ENCODE measurements around the gene MAGEL2. TPM values are rescaled to one million over a fixed set of nuclear protein-coding genes. Genes with fewer than 3 reads are reported as not detected.

Gene MAGEL2
- total and polyA plus RNA-seq, 2 of the 8 experiments (the other 6 are each of a cell fraction or from before 2014, with no cell fraction given): 0.63 to 4.5 TPM

DNA sequence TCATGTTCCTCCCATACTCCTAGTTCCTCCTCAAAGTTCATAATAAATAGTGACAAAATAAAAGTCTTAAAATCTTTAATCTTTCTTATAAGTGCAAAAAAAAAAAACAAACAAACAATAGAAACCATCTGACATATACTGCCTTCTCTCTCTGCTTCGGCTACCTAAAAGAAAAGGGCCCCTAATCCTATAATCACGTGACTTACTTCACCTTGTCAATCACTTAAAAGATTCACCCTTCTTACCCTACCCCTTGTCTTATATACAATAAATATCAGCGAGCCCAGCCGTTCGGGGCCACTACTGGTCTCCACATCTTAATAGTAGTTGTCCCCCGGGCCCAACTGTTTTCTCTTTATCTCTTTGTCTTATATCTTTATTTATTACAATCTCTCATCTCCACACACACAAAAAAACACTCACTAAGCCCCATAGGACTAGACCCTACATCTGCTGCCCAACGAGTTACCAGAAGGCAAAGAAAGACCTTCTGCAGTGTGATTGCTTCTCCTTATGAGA is 53.4 kb downstream of the MAGEL2 start:
- Histone ChIP-seq H2BK20ac (ENCODE audit: low read length) (no peak overlapping the region), H3K79me2 (ENCODE audit: control insufficient read depth in 1 of 2, insufficient read depth in 2 of 2, low read length in 2 of 2) (no peaks in the 10 kb centered on the region), H3K4me2 (ENCODE audit: insufficient read depth in 1 of 2, low read depth in 2 of 2, low read length in 2 of 2) (no peak overlapping the region), H3K56ac (replicated peaks; ENCODE audit: insufficient read length, low read depth, low read length) (no peak overlapping the region), H2AFZ (ENCODE audit: low read length) (no peak overlapping the region), H3K36me3 (ENCODE audit: control insufficient read depth in 2 of 4, insufficient read depth in 4 of 4, low read length in 3 of 4) (no peaks in the 10 kb centered on the region), H3K79me1 (ENCODE audit: low read depth, low read length) (no peaks in the 10 kb centered on the region), H2BK12ac (ENCODE audit: low read depth, low read length) (no peak overlapping the region), H3K23ac (ENCODE audit: insufficient read length) (no peak overlapping the region), H4K91ac (replicated peaks; ENCODE audit: insufficient read length, low read length) (no peak overlapping the region), H4K20me1 (replicated peaks in 1 of 2; ENCODE audit: control insufficient read depth in 1 of 2, insufficient read depth in 2 of 2, low read length in 2 of 2) (no peaks in the 10 kb centered on the region), H3K27me3 (replicated peaks in 1 of 4; ENCODE audit: control insufficient read depth in 3 of 4, extremely low read depth in 1 of 4, insufficient read depth in 3 of 4, low read length in 3 of 4) (no peaks in the 10 kb centered on the region), H2BK15ac (ENCODE audit: low read length) (no peak overlapping the region), H3K4ac (replicated peaks; ENCODE audit: insufficient read length, low read depth, low read length) (no peak overlapping the region), H3K23me2 (ENCODE audit: low read depth, low read length) (no peaks in the 10 kb centered on the region), H3K14ac (ENCODE audit: insufficient read length) (no peak overlapping the region), H4K8ac (ENCODE audit: extremely low read depth, insufficient read depth, low read length) (no peak overlapping the region), H3K18ac (ENCODE audit: extremely low read depth, low read length) (no peak overlapping the region), H3K9me3 (ENCODE audit: insufficient read depth in 2 of 2, low read depth in 1 of 2, low read length in 1 of 2) (peaks cover 6 to 33% of the 10 kb centered on the region in 2 experiments; a peak in 3 of 4 replicates), H4K5ac (ENCODE audit: insufficient read length, low read depth, low read length) (no peak overlapping the region), H2BK120ac (replicated peaks; ENCODE audit: low read depth, low read length) (no peak overlapping the region), H3K4me3 (ENCODE audit: extremely low read depth in 1 of 4, insufficient read depth in 2 of 4, low read depth in 3 of 4, low read length in 4 of 4) (no peak overlapping the region), H3K27ac (ENCODE audit: low read depth, low read length) (no peak overlapping the region), H2AK5ac (ENCODE audit: low read depth, low read length) (no peak overlapping the region), H3K9ac (replicated peaks in 1 of 4; ENCODE audit: extremely low read depth in 1 of 4, low read depth in 3 of 4, low read length in 3 of 4) (no peak overlapping the region), H2BK5ac (ENCODE audit: low read depth, low read length) (no peak overlapping the region), H3K4me1 (replicated peaks in 1 of 4; ENCODE audit: control insufficient read depth in 3 of 4, insufficient read depth in 4 of 4, low read length in 3 of 4) (no peaks in the 10 kb centered on the region)
- TF ChIP-seq EZH2 (IDR thresholded peaks at IDR 0.05; ENCODE audit: low read depth, low read length, severe bottlenecking): no peak
- TF ChIP-seq, protein P1, sequence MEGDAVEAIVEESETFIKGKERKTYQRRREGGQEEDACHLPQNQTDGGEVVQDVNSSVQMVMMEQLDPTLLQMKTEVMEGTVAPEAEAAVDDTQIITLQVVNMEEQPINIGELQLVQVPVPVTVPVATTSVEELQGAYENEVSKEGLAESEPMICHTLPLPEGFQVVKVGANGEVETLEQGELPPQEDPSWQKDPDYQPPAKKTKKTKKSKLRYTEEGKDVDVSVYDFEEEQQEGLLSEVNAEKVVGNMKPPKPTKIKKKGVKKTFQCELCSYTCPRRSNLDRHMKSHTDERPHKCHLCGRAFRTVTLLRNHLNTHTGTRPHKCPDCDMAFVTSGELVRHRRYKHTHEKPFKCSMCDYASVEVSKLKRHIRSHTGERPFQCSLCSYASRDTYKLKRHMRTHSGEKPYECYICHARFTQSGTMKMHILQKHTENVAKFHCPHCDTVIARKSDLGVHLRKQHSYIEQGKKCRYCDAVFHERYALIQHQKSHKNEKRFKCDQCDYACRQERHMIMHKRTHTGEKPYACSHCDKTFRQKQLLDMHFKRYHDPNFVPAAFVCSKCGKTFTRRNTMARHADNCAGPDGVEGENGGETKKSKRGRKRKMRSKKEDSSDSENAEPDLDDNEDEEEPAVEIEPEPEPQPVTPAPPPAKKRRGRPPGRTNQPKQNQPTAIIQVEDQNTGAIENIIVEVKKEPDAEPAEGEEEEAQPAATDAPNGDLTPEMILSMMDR (IDR thresholded peaks at IDR 0.05; ENCODE audit: control extremely low read depth in 1 of 3, insufficient read depth in 1 of 3, low read depth in 1 of 3, low read length in 3 of 3): no peak
- TF ChIP-seq CHD2 (IDR thresholded peaks at IDR 0.05; ENCODE audit: low read length): no peak
- no peak for TF ChIP-seq HDAC2 (IDR thresholded peaks at IDR 0.05; ENCODE audit: borderline replicate concordance in 1 of 2, low read depth in 2 of 2, low read length in 2 of 2)
- TF ChIP-seq ZNF274 (IDR thresholded peaks at IDR 0.05; ENCODE audit: borderline replicate concordance, extremely low read depth, low read length): no peak
- no peak for TF ChIP-seq RFX5 (IDR thresholded peaks at IDR 0.05; ENCODE audit: borderline replicate concordance, low read depth, low read length)
- TF ChIP-seq POLR2A (IDR thresholded peaks at IDR 0.05; ENCODE audit: control extremely low read depth in 1 of 2, low read depth in 2 of 2, low read length in 2 of 2): no peak
- no peak for TF ChIP-seq JUND (IDR thresholded peaks at IDR 0.05; ENCODE audit: low read length)
- DNase-seq (ENCODE audit: low read depth in 1 of 2, low spot score in 2 of 2) (no peak), FAIRE-seq (no peak)
- WGBS, 2 experiments (ENCODE audit: extremely low coverage in 1 of 2, insufficient coverage in 1 of 2, insufficient read length in 1 of 2, insufficient replicate concordance in 2 of 2, low coverage in 1 of 2, low lambda C conversion rate in 2 of 2, missing lambda C conversion rate in 1 of 2): 77% methylated on average over 7 of the region's 7 CpGs; no CpG with 5 or more reads in 1 of the 2 experiments
- POLR2A ChIA-PET (ENCODE audit: partially characterized antibody): no interaction called here
- CTCF ChIA-PET (ENCODE audit: partially characterized antibody): no interaction called here
